Posterior cingulate gyrus (tissue), 11 donors: ENCODE data around the gene ZNF227.
"Not testable (repeated sequence)": the region's sequence is repeated elsewhere in the genome, so short reads cannot be mapped to it uniquely, and the experiment has no call there.

Experiments used
- DNase-seq, 10 donors: peaks; one replicate each; pipeline versions ENCODE4 v3.0.0 to v3.0.0-alpha.2; 2020 to 2021; ENCODE audit warnings: mixed read lengths in 3 of 10
- intact Hi-C: fragments of 100-400 bp; cut with DNase I; formaldehyde crosslinking; loops from one replicate; pipeline ENCODE4 v1.15.1; 2023

ZNF227 gene

DNA sequence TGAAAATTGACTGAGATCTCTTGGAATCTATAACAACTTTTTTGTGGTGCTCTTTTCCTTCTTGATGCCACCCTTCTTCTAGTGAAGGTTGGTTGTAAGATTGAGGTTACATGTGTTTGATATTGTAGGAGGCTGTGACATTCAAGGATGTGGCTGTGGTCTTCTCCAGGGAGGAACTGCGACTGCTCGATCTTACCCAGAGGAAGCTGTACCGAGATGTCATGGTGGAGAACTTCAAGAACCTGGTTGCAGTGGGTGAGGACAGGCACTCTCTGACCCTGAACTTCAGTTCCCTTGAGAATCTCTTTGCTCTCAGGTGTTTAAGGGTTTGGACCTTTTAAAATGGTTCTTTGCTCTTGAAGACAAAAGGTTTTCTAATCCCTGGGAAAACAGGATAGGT is 16.0 kb downstream of the ZNF227 start:
- intact Hi-C loops = no loop called here
- no peak for DNase-seq

- DNase-seq = no peak
- intact Hi-C loops = no loop called here
Measured at GRCh38 chr19:44232867-44233266, 20.5 kb downstream of the ZNF227 start.

DNA sequence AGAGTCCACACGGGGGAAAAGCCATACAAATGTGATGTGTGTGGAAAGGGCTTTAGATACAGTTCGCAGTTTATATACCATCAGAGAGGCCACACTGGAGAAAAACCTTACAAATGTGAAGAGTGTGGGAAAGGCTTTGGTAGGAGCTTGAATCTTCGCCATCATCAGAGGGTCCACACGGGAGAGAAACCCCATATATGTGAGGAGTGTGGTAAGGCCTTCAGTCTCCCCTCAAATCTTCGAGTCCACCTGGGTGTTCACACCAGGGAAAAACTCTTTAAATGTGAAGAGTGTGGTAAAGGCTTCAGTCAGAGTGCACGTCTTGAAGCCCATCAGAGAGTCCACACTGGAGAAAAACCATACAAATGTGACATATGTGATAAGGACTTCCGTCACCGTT is 24.1 kb downstream of the ZNF227 start:
- no peak for DNase-seq
- intact Hi-C loops = no loop called here

GRCh38 chr19:44252332-44252731 is 40.0 kb downstream of the ZNF227 start:
- DNase-seq, intact Hi-C loops: not testable (repeated sequence)

DNA sequence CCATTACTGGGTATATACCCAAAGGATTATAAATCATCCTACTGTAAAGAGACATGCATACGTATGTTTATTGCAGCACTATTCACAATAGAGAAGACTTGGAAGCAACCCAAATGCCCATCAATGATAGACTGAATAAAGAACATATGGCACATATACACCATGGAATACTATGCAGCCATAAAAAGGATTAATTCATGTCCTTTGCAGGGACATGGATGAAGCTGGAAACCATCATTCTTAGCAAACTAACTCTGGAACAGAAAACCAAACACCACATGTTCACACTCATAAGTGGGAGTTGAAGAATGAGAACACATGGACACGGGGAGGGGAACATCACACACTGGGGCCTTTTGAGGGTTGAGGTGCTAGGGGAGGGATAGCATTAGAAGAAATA is 41.1 kb downstream of the ZNF227 start:
- DNase-seq, intact Hi-C loops: not testable (repeated sequence)

- intact Hi-C loops = no loop called here
- no peak for DNase-seq
Measured at GRCh38 chr19:44254496-44254895, 42.2 kb downstream of the ZNF227 start.

- intact Hi-C loops = no loop called here
Measured at GRCh38 chr19:44255705-44256411, 43.5 kb downstream of the ZNF227 start.

GRCh38 chr19:44258136-44258535 is 45.8 kb downstream of the ZNF227 start:
- no peak for DNase-seq
- intact Hi-C loops = no loop called here

More at GRCh38 chr19:44255705-44256411, 43.5 kb downstream of the ZNF227 start:
- no peak for DNase-seq

DNA sequence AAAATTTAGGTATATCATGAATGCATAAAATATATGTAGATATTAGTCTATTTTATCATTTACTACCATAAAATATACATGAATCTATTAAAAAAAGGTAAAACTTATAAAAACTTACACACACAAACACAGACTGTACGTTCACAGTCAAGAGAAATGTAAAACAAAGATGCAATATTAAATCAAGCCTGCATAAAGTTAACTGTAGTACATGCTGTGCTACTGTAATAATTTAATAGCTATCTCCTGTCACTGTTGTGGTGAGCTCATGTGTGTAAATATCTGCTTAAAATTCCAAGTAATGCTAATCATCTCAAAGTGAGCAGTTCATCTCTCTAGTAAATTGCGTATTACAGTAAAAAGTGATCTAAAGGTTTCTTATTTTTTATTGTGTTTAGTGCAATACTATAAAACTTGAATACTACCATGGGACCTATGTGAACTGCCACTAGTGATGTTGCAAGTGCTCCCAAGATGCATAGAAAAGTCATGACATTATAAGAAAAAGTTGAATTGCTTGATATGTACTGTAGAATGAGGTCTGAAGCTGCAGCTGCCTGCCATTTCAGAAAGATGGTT is 46.6 kb downstream of the ZNF227 start:
- intact Hi-C loops = no loop called here
- DNase-seq = no peak

DNA sequence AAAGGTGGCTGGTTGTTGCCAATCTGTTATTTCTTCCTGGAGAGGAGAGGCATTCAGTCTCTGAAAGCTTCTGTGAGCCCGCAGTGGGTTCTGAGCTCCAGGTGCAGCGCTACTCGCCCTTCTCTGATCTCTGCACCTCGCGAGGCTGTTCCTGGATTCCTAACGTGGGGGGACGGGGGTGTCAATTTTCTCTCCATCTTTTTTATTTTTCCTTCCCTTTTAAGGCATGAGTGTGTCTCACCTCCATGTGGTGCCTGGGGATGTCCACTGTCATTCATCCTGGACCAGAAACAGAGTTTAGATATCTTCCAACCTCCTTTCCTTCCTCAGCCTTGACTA is 48.0 kb downstream of the ZNF227 start:
- DNase-seq = peak in 1 of 10 donors; percentile 7
- intact Hi-C loops = no loop called here

GRCh38 chr19:44260695-44261446 is 48.5 kb downstream of the ZNF227 start:
- intact Hi-C loops = no loop called here
- no peak for DNase-seq

GRCh38 chr19:44277331-44277730 is 65.0 kb downstream of the ZNF227 start:
- no peak for DNase-seq
- intact Hi-C loops = no loop called here

GRCh38 chr19:44278181-44278690 is 65.9 kb downstream of the ZNF227 start:
- DNase-seq = no peak
- intact Hi-C loops = no loop called here

- no peak for DNase-seq
- intact Hi-C loops = no loop called here
Measured at GRCh38 chr19:44280916-44281315, 68.6 kb downstream of the ZNF227 start.

GRCh38 chr19:44282846-44283245 is 70.5 kb downstream of the ZNF227 start:
- no peak for DNase-seq
- intact Hi-C loops = no loop called here

DNA sequence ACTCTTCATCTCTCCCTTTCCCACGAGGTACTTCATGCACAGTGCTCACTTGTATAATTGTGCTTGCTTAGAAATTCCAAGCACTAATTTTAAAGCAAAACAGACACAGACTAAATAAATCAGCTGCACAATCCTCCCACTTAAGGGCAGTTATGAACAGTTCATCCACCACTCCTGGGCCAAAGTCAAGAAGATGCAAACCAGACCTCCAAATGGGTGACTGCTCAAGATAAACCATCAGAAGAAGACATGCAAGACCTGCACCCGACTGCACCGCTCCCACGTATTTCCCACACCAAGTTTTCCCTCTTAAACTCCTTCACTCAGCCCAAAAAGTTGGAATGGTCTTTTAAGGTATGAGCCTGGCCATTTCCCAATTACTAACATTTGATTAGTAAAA is 72.6 kb downstream of the ZNF227 start:
- intact Hi-C loops = no loop called here
- DNase-seq = no peak
